Astrocyte (in vitro differentiated cells and primary cell): Measurements from ENCODE around the gene IP6K1.

ENCODE experiments used
- CTCF ChIP-seq: IDR thresholded peaks from 2 replicates; pipeline ENCODE4 v1.5.1; 2011; ENCODE audit warnings: low read depth, mild to moderate bottlenecking, inconsistent platforms, low read length, moderate library complexity; ENCODE audit not compliant: insufficient read depth
- EZH2 ChIP-seq: IDR thresholded peaks from 2 replicates; pipeline ENCODE4 v1.6.1; 2012; ENCODE audit warnings: mild to moderate bottlenecking, low read length, inconsistent platforms; ENCODE audit not compliant: insufficient read depth

- TF ChIP-seq CTCF (no peak), EZH2 (no peak)
Measured at GRCh38 chr3:49754536-49754935, 31.8 kb downstream of the IP6K1 start.
